GM12891 (cell line): Measurements from ENCODE around the gene ATG4C.
"Not testable (repeated sequence)": the region's sequence is repeated elsewhere in the genome, so short reads cannot be mapped to it uniquely, and the experiment has no call there.

ENCODE experiments used
- DNase-seq: peaks from one replicate; pipeline ENCODE4 v3.0.0; 2011; ENCODE audit warnings: low spot score; ENCODE audit not compliant: insufficient read length
- FAIRE-seq: peaks from 2 replicates; lab custom pipeline; 2011; peaks lifted over from hg19 to GRCh38; lab: Jason Lieb, UNC
- PAX5 ChIP-seq: IDR thresholded peaks from 2 replicates; pipeline ENCODE4 v1.6.1; 2011; ENCODE audit warnings: low read length, moderate library complexity, mild to moderate bottlenecking; ENCODE audit not compliant: insufficient read depth, severe bottlenecking
- POLR2A ChIP-seq: IDR thresholded peaks from 2 replicates; pipeline ENCODE4 v1.6.1; 2011; ENCODE audit warnings: low read depth, low read length, control low read depth
- POLR2AphosphoS5 ChIP-seq: IDR thresholded peaks from 2 replicates; pipeline ENCODE4 v1.6.1; 2011; ENCODE audit warnings: low read depth, low read length, control low read depth
- POU2F2 ChIP-seq: IDR thresholded peaks from 2 replicates; pipeline ENCODE4 v1.6.1; 2011; ENCODE audit warnings: low read depth, mild to moderate bottlenecking, control low read depth, low read length, moderate library complexity
- SPI1 ChIP-seq: IDR thresholded peaks from 2 replicates; pipeline ENCODE4 v1.6.1; 2011; ENCODE audit warnings: low read depth, low read length, control low read depth
- TAF1 ChIP-seq: IDR thresholded peaks from 2 replicates; pipeline ENCODE4 v1.6.1; 2011; ENCODE audit warnings: low read depth, low read length, control low read depth

Gene ATG4C

DNA sequence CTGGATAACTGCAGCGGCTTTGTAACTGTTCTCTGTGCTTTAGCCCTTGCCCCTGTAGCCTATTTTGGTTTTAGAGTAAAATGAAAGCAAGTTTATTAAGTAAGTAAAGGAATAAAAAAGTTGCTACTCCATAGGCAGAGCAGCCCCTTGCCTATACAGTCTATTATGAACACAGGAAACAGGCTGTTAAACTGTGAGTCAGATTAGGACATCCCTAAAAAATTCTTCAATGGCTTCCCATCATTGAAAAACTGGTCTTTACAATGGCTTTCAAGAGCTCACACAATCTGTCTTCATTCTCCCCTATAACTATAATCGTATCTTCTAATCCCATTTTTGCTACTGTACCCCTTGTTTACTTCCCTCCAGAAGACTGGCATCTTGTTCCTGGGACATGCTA, 43.0 kb downstream of the ATG4C start:
- FAIRE-seq (no peak), DNase-seq (no peak)
- TF ChIP-seq POU2F2 = no peak
- TF ChIP-seq POLR2AphosphoS5 = no peak
- no peak for TF ChIP-seq TAF1
- no peak for TF ChIP-seq SPI1
- no peak for TF ChIP-seq PAX5
- TF ChIP-seq POLR2A = no peak

DNA sequence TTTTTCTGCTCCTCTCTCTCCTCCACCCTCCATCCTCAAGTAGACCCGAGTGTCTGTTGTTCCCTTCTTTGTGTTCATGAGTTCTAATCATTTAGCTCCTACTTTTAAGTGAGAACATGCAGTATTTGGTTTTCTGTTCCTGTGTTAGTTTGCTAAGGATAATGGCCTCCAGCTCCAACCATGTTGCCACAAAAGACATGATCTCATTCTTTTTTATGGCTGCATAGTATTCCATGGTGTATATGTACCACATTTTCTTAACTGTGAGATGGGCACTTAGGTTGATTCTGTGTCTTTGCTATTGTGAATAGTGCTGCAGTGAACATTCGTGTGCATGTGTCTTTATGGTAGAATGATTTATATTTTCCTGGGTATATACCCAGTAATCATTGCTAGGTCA, 43.9 kb downstream of the ATG4C start:
- not testable (repeated sequence) for FAIRE-seq

GRCh38 chr1:62832276-62832675, 48.3 kb downstream of the ATG4C start:
- FAIRE-seq (no peak), DNase-seq (no peak)
- no peak for TF ChIP-seq POU2F2
- TF ChIP-seq SPI1 = no peak
- TF ChIP-seq POLR2AphosphoS5 = no peak
- no peak for TF ChIP-seq TAF1
- no peak for TF ChIP-seq POLR2A
- TF ChIP-seq PAX5 = no peak

More for the DNA sequence above, 43.9 kb downstream of the ATG4C start:
- not testable (repeated sequence) for DNase-seq

GRCh38 chr1:62833529-62833928, 49.6 kb downstream of the ATG4C start:
- DNase-seq = no peak
- TF ChIP-seq POU2F2 (no peak), PAX5 (no peak), POLR2AphosphoS5 (no peak), SPI1 (no peak), TAF1 (no peak), POLR2A (no peak)
- no peak for FAIRE-seq

GRCh38 chr1:62834400-62834961, 50.5 kb downstream of the ATG4C start:
- DNase-seq = no peak
- FAIRE-seq = peak; percentile 69
- TF ChIP-seq POU2F2 = no peak

DNA sequence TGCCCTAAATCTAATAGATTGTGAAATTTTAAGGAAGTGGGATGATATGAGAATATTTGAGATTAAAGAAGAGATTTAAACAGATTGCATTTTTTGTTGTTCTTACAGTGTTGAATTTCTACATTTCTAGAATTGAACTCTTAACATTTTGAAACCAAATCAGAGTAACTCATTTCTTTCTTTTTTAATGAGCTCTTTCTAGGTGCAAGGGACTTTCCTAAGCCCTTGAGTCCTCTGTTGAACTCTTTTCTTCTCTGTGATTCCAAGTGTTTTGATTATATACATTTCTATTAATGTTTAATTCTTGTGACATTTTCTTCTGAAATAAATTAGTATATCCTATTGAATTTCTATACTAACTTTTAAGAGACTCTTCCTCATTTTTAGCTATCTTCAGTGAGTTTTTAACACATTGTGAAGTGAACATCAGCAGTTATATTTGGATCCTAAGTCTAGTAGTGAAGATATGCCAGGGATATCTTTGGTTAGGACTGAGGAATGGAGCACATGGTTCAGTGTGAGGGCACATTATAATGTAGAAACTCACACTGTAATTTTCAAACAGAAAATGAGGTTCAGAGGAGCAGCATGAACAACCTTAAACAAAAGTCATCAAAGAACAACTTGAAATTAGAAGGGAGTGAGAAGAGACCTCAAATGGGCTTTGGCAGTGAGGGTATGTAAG, 53.1 kb downstream of the ATG4C start:
- TF ChIP-seq POLR2AphosphoS5 (no peak), SPI1 (no peak), POLR2A (no peak), PAX5 (no peak), TAF1 (no peak), POU2F2 (no peak)
- DNase-seq (no peak), FAIRE-seq (no peak)

GRCh38 chr1:62840555-62840954, 56.6 kb downstream of the ATG4C start:
- TF ChIP-seq POLR2AphosphoS5 (no peak), SPI1 (no peak), PAX5 (no peak), TAF1 (no peak), POU2F2 (no peak), POLR2A (no peak)
- no peak for DNase-seq
- FAIRE-seq = no peak

GRCh38 chr1:62841587-62842169, 57.7 kb downstream of the ATG4C start:
- TF ChIP-seq SPI1 (no peak), PAX5 (no peak), POLR2AphosphoS5 (no peak), POLR2A (no peak), POU2F2 (no peak), TAF1 (no peak)
- no peak for FAIRE-seq
- DNase-seq = peak; percentile 1

- DNase-seq = no peak
- FAIRE-seq = no peak
- TF ChIP-seq POLR2A (no peak), TAF1 (no peak), POLR2AphosphoS5 (no peak), PAX5 (no peak), SPI1 (no peak), POU2F2 (no peak)
Observed at GRCh38 chr1:62844030-62844429, 60.1 kb downstream of the ATG4C start.

- no peak for TF ChIP-seq TAF1
- no peak for TF ChIP-seq POLR2A
- TF ChIP-seq POLR2AphosphoS5 = no peak
- no peak for TF ChIP-seq SPI1
- TF ChIP-seq PAX5 = no peak
- no peak for TF ChIP-seq POU2F2
- DNase-seq (no peak), FAIRE-seq (no peak)
Observed at GRCh38 chr1:62849031-62849430, 65.1 kb downstream of the ATG4C start.
